GM23338 (cell line): Measurements from ENCODE around the gene LTA4H. TPM values are rescaled to one million over a fixed set of nuclear protein-coding genes. Genes with fewer than 3 reads are reported as not detected.

Experiments used
- ATAC-seq: fragments of 200-7000 bp; cut with Tn5 transposase; 3 replicates; pipeline ENCODE4 v1.9.1; 2020
- DNase-seq: peaks from one replicate; pipeline ENCODE4 v3.0.0-alpha.2; 2015; ENCODE audit warnings: low spot score
- H2AFZ ChIP-seq: fragments of 200-600 bp; sonication (generic); 2 replicates; pipeline ENCODE4 v1.8.0; 2016; ENCODE audit warnings: antibody characterized with exemption, mild to moderate bottlenecking, moderate library complexity
- H3F3A ChIP-seq: fragments of 200-600 bp; sonication (generic); replicated peaks from 2 replicates; pipeline ENCODE4 v1.8.0; 2017; ENCODE audit warnings: antibody characterized with exemption, mixed run types, low read depth
- H3K27ac ChIP-seq: fragments of 200-600 bp; sonication (generic); 2 replicates; pipeline ENCODE4 v1.6.1; 2016; ENCODE audit warnings: low read depth
- H3K27me3 ChIP-seq: fragments of 200-600 bp; sonication (generic); 2 replicates; pipeline ENCODE4 v1.8.0; 2016; ENCODE audit warnings: mild to moderate bottlenecking, mixed run types, moderate library complexity; ENCODE audit not compliant: insufficient read depth
- H3K36me3 ChIP-seq: fragments of 200-600 bp; sonication (generic); 2 replicates; pipeline ENCODE4 v1.8.0; 2016; ENCODE audit warnings: mild to moderate bottlenecking; ENCODE audit not compliant: insufficient read depth
- H3K4me1 ChIP-seq: fragments of 200-600 bp; sonication (generic); 2 replicates; pipeline ENCODE4 v1.8.0; 2016; ENCODE audit warnings: mild to moderate bottlenecking, moderate library complexity; ENCODE audit not compliant: insufficient read depth
- H3K4me2 ChIP-seq: fragments of 200-600 bp; sonication (generic); 2 replicates; pipeline ENCODE4 v1.7.1; 2017; ENCODE audit warnings: mixed run types
- H3K4me3 ChIP-seq: fragments of 200-600 bp; sonication (generic); 2 replicates; pipeline ENCODE4 v1.6.1; 2016; ENCODE audit warnings: mixed run types
- H3K79me2 ChIP-seq: fragments of 200-600 bp; sonication (generic); replicated peaks from 2 replicates; pipeline ENCODE4 v1.8.0; 2017; ENCODE audit warnings: mild to moderate bottlenecking; ENCODE audit not compliant: insufficient read depth
- H3K9me2 ChIP-seq: fragments of 200-600 bp; sonication (generic); 2 replicates; pipeline ENCODE4 v1.8.0; 2017; ENCODE audit not compliant: insufficient read depth
- H4K20me1 ChIP-seq: fragments of 200-600 bp; sonication (generic); replicated peaks from 2 replicates; pipeline ENCODE4 v1.8.0; 2017; ENCODE audit warnings: mild to moderate bottlenecking; ENCODE audit not compliant: insufficient read depth
- H3K27ac Mint-ChIP-seq: 2 replicates; pipeline ENCODE4 v1.8.0; 2020; ENCODE audit warnings: inconsistent platforms, mild to moderate bottlenecking, moderate library complexity, mixed read lengths
- H3K27me3 Mint-ChIP-seq: 3 replicates; pipeline ENCODE4 v1.8.0; 2022; ENCODE audit warnings: low read depth, mild to moderate bottlenecking, moderate library complexity, mixed read lengths, inconsistent platforms; ENCODE audit not compliant: insufficient read depth, poor library complexity
- H3K36me3 Mint-ChIP-seq: 3 replicates; pipeline ENCODE4 v1.8.0; 2021; ENCODE audit warnings: low read depth, mild to moderate bottlenecking, inconsistent platforms, moderate library complexity, mixed read lengths
- H3K4me1 Mint-ChIP-seq: 3 replicates; pipeline ENCODE4 v1.8.0; 2020; ENCODE audit warnings: mild to moderate bottlenecking, inconsistent platforms, mixed read lengths
- H3K4me3 Mint-ChIP-seq: 3 replicates; pipeline ENCODE4 v1.8.0; 2021; ENCODE audit warnings: moderate library complexity, mild to moderate bottlenecking, inconsistent platforms, mixed read lengths
- H3K9me3 Mint-ChIP-seq: 3 replicates; pipeline ENCODE4 v1.8.0; 2020; ENCODE audit warnings: moderate library complexity, mild to moderate bottlenecking, inconsistent platforms, mixed read lengths
- CTCF ChIP-seq, 2 experiments: fragments of 200-600 bp in 1 of 2; sonication (generic) in 1 of 2; conservative IDR thresholded peaks; 2 replicates each; pipeline versions ENCODE4 v1.5.1 to v1.6.1; 2016 to 2017; ENCODE audit warnings: antibody characterized with exemption in 2 of 2, low read depth in 2 of 2, mild to moderate bottlenecking in 2 of 2, moderate library complexity in 1 of 2
- NANOG ChIP-seq: IDR thresholded peaks from 2 replicates; pipeline ENCODE4 v1.6.1; 2016; ENCODE audit warnings: antibody characterized with exemption, borderline replicate concordance
- REST ChIP-seq: IDR thresholded peaks from one replicate; pipeline ENCODE4 v1.6.1; 2018; ENCODE audit warnings: antibody characterized with exemption; ENCODE audit not compliant: unreplicated experiment
- polyA plus RNA-seq: library from polyadenylated mRNA; unstranded; fragments of >200 nt; fragmentation: Nextera tagmentation; extraction: Ambion mirVana; gene quantifications from 2 replicates; pipeline ENCODE4 v1.2.1, GENCODE V29; 2016
- total RNA-seq: library from RNA; depleted of rRNA; stranded (reverse); fragments of >200 nt; shearing (Covaris generic); gene quantifications from 2 replicates; pipeline ENCODE4 v1.2.3, GENCODE V29; 2014

The LTA4H gene
- total and polyA plus RNA-seq, 2 experiments from 2014 or later, result 84.4 to 189 TPM

DNA sequence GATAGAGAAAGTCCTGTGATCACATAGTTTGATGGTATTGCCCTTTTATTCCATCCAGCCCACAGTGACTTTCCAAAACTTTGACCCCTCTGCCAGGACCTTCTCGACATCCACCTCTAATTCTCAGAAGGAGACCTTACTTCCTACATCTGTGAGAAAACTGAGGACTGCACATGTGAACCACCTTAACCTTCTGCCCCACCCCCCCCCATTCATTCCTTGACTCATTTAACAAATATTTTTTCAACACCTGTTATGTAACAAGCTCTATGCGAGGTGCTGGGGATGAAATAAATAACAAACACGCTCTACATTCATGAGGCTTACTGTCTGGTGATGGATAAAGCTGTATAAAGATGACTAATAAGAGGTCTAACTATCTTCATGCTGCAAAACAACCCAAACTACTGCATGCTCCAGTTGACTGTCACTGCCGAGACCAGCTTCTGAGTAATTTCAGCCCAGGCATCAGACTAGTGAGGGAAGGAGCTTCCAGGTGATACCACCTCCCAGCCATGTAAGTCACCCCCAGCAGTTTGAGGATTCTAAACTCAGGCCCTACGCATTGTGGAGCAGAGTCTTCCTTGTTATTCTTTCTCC is 37.4 kb downstream of the LTA4H start:
- Histone ChIP-seq H3K27me3 (no peaks in the 10 kb centered on the region), H3K4me3 (no peak overlapping the region), H3K4me1 (no peaks in the 10 kb centered on the region), H3K9me2 (no peaks in the 10 kb centered on the region), H4K20me1 (peaks cover 3% of the 10 kb centered on the region; the same call in 1 of the 2 replicates), H3K4me2 (no peak overlapping the region), H3K36me3 (peaks cover 13% of the 10 kb centered on the region), H3K79me2 (no peaks in the 10 kb centered on the region), H2AFZ (no peak overlapping the region), H3F3A (no peaks in the 10 kb centered on the region), H3K27ac (0 out of 2 replicates have a peak overlapping the region, but pooled peaks have one; percentile 46)
- Mint-ChIP-seq H3K9me3 (no peaks in the 10 kb centered on the region), H3K27me3 (peaks cover 2% of the 10 kb centered on the region), H3K4me3 (no peak overlapping the region), H3K36me3 (peaks cover 14% of the 10 kb centered on the region; the same call in 2 of the 3 replicates), H3K27ac (no peak overlapping the region), H3K4me1 (peaks cover 8% of the 10 kb centered on the region)
- no peak for DNase-seq
- no peak for TF ChIP-seq NANOG
- ATAC-seq, result peak; percentile 22; the same call in 2 of the 3 replicates

GRCh38 chr12:95997276-95997675 is 38.1 kb downstream of the LTA4H start:
- Mint-ChIP-seq H3K9me3 (no peaks in the 10 kb centered on the region), H3K27ac (no peak overlapping the region), H3K4me1 (peaks cover 8% of the 10 kb centered on the region), H3K4me3 (no peak overlapping the region), H3K27me3 (peaks cover 2% of the 10 kb centered on the region), H3K36me3 (peaks cover 8% of the 10 kb centered on the region; the same call in 2 of the 3 replicates)
- Histone ChIP-seq H4K20me1 (peaks cover 3% of the 10 kb centered on the region; the same call in 1 of the 2 replicates), H3K4me1 (no peaks in the 10 kb centered on the region), H3F3A (no peaks in the 10 kb centered on the region), H3K79me2 (no peaks in the 10 kb centered on the region), H3K27me3 (no peaks in the 10 kb centered on the region), H3K27ac (no peak overlapping the region), H3K36me3 (peaks cover 6% of the 10 kb centered on the region; the same call in 1 of the 2 replicates), H3K4me3 (no peak overlapping the region), H3K4me2 (no peak overlapping the region), H2AFZ (no peak overlapping the region), H3K9me2 (no peaks in the 10 kb centered on the region)
- no peak for DNase-seq
- no peak for TF ChIP-seq REST
- no peak for TF ChIP-seq CTCF (conservative IDR thresholded peaks at IDR 0.05; ENCODE audit: low read depth in 2 of 2)
- no peak for ATAC-seq
